DMS 273 (cell line): ENCODE data around the gene MYBPC3.

Experiments
- DNase-seq: peaks from one replicate; lab custom pipeline; 2025; ENCODE audit not compliant: unreplicated experiment; lab: John Stamatoyannopoulos, UW

The MYBPC3 gene

DNA sequence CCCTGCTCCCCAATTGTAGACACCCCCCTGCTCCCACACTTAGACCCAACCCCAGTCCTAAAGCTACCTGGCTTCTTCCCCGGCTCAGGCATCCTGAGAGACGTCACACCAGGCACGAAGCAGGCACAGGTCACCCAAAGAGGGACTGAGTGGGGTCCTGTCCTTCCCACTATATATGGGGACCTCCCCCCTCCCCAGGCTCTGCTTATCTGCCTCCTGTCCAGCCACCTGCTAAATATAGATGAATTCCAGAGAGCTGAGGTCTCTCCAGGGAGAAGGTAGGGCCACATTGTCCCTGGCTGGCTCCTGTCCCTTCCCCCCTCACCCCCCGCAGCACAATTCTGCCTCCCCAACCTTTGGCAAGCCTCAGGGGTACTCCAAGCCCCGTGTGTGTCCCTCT is at the start of gene MYBPC3:
Gene MYBPC3 (minus strand): TSS at position 147 of the 400 bp plus-strand sequence. CDS start 55 bp downstream, at position 92.
- no peak for DNase-seq

DNA sequence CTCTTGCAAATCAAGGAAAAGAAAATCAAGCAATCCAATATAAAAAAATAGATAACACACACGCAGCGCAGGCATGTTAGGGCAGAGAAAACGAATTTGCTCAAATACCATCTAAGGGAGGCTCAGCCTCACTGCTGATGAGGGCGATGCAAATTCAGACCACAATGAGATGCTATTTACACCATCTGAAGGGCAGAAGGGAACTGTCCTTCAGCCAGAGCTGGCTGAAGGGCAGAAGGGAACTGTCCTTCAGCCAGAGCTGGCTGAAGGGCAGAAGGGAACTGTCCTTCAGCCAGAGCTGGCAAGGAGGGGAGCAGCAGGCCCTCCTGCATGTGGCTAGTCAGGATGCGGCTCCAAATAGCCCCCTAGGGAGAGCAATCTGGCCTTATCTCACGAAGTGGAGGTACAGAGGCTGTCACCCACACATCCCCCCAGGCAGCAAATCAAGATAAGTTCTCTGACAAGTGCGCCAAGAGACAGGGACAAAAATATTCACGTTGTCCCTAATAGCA is 48.3 kb upstream of the MYBPC3 start:
- DNase-seq, result no peak

DNA sequence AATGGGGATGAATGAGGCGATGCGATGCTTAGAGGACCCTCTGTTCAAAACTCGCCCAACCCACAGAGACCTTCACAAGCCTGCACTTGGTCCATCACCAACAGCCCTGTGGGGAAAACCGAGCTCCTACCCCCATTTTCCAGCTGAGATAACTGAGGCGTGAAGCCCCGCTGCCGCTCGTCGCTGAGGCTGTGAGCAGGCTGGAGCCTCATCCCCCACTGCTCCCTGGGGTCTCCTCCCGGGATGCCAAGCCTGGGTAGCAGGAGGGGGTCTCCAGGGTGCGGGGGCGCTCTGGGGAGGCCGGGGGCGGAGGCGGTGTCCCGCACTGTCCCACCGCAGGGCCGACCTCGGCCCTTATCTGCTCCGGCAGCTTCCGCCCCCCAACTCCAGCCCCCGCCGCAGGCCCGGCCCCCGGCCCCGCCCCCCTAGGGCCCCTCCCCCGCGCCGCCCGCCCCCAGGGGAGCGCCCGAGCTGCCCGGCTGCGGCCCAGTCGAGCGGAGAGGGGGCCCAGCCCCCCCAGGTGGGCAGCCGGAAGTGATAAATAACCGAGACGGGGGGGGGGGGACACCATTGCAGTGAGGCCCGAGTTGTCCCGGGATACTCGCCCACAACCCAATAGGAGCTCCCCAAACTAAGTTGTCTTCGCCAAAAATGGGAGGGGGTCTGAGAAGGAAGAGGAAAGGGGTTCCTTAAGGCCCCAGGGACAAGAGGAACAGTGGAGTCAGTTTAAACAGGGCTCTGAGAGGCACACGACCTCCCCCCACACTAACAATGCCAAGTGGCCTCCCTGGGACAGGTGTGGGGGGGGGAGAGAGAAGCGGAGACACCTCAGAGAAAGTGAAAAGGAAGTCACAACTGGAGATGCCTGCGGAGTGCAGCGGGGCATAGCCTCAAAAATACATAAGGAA is 47.6 kb upstream of the MYBPC3 start:
- no peak for DNase-seq

DNA sequence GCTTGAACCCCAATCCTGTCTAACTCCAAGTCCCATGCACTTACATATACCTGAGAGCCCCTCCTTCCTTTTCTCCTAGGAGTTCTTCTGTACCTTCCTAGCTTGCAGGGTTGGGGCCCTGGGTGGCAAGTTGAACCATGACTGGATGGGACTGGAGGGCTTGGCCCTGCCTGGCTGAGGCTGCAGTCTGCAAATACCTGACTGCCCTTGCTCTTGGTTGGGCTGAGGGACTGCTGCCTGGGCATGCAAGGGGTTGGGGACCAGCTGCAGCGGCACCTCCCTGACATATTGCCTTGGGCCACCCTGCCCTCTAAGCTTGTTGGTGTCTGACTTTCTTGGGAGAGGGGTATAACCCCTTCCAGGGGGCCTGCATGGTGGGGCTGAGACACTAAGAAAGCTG is 46.0 kb upstream of the MYBPC3 start:
- DNase-seq, result no peak

DNA sequence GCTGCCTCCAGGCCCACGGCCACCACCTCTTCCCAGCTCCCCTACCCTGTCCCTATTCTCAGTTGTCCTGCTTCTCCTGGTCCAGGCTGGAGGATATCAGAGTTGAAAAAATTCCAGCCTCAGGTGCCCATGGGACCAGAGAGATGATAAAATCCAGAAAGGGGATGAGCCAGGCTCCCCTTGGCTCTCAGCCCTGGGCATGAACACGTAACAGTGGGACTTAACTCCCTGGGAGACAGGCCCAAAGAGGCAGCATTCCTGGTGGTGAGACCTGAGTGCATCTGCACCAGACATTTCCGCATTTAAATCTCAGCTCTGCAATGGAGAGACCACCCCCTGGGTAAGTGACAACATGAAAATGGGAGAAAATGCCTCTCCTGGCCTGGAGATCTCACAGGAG is 45.5 kb upstream of the MYBPC3 start:
- DNase-seq, result no peak

DNA sequence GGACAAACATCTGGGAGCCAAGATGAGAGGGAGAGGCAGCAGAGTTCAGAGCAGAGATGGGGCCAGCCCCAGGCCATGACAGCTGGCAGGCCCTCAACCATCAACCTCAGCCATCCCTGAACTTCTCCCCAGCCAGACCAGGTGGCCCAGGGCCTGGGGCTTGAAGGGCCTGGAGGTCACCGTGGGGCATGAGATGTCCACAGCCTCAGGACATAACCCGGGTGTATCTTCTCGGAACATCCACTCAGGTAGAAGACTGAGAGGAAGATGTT is 43.5 kb upstream of the MYBPC3 start:
- DNase-seq, result no peak

DNA sequence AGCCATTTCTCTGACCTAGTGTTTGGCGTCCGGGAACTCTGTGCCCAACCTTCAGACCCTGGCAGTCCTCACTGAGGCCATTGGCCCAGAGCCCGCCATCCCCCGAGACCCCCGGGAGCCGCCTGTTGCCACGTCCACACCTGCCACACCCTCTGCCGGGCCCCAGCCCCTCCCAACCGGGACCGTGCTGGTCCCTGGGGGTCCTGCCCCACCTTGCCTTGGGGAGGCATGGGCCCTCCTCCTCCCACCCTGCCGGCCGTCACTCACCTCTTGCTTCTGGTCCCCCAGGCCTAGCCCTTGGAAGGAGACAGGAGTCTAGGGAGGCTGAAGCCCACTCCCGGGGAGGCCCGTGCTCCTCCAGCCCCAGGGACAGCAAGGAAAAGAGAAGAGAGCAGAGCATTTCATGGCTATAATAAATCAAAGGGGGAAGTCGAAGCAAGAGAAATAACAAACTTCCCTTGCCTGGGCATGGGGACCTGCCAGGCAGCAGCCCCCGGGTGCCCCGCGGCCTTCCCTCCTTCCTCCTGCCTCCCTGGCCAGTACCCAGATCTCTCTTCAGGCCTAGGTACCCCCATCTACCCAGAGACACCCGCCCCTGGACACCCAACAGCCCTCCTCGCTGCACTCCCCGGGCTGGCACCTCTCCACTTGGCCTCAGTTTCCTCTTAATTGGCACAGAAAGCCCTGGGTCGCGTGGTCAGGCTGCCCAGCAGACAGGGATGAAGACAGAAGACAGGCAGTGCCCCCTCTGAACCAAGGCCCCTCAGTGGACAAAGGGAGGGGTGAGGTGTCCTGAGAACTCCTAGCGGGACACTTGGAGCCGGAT is 42.9 kb upstream of the MYBPC3 start:
- no peak for DNase-seq

DNA sequence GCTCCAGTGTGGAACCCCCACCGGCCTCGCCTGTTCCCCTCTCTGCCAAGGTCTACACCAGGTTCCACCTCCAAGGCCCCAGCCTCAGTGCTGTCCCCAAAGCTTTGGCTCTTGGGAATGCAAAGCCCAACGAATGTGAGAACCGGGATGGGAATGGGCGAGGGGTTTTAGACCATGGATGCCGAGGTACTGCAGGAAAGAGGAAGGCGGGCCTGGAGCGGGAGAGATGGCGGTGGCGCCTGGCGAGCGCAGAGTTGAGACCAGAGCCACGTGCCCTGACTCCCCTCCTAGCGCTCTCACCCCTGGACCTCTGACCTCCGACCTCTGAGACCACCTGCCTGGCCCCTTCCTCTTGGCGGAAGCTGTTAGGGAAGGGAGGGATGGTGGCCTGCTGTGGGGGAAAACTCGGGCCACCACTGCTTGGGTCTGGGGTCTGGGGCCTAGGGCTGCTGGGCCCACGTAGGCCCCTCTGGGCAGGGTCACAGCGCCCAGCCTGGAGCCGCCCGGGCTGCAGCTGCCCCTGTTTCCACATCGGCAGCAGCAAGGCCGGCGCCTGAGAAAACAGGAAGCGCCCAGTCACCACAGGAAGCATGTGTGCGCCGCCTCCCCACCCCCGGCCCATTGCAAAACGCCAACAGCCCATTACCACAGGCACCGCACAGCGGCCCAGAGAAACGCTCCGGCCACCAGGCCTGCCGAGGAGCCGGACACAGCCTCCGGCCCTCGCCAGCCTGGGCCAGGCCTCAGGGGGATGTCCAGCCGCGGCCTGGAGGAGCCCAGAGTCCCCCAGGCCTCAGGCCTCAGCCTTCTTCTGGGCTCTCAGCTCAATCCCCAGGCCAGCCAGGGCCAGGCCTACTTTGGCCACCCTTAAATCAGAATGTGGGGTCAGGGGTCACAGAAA is 42.1 kb upstream of the MYBPC3 start:
- no peak for DNase-seq

DNA sequence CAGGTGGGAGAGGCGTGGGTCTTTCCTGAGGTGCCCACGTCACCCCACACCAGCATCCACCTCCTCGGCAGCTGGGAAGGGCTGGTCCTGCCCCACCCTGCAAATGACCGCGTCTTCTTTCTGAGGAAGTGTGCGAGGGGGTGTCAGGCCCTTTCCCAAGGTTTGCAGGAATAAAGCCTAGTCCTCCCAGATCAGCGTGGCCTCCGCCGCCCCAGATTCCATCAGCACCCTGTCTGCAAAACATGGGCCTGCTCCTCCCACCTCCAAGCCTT is 41.5 kb upstream of the MYBPC3 start:
- no peak for DNase-seq

DNA sequence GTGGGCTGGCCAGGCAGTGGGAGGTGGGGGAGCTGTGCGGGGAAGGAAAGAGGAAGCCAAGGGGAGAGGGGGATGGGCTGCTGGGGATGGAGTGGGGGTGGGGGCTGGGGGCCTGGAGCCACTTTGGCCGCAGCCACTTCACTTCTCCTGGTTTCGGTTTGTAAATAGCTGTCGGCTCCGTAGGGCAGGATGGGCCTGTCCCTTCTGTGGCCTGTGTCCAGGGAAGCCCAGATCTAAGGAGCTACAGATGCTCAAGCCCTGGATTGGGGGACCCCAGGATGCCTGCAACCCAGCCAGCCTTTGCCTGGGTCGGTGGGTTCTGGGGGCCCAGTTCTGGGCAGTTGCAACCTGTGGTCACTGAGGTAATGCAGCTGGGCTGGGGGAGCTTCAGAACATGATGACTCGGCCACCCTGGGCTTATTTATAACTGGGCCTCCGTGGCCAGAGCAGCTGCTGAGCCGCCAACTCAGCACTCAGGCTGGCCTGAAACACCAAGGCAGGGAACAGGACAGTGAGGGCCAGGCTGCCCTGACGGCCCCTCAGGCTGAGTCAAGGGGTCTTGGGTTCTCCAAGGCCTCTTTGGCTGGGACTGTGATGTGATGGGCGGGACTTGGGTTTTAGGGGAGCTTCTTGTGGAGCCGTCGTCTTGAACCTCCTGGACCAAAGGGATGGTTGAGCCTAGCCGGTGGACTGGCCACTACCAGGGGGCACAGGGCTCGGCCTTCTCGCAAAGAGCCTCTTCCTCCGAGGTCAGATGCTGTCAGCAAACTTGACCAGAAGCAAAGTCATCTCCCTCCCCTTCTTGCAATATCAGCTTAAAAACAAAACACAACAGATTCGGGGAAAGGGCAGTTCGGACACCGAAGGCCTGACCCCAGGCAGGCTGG is 40.9 kb upstream of the MYBPC3 start:
- DNase-seq, result no peak

DNA sequence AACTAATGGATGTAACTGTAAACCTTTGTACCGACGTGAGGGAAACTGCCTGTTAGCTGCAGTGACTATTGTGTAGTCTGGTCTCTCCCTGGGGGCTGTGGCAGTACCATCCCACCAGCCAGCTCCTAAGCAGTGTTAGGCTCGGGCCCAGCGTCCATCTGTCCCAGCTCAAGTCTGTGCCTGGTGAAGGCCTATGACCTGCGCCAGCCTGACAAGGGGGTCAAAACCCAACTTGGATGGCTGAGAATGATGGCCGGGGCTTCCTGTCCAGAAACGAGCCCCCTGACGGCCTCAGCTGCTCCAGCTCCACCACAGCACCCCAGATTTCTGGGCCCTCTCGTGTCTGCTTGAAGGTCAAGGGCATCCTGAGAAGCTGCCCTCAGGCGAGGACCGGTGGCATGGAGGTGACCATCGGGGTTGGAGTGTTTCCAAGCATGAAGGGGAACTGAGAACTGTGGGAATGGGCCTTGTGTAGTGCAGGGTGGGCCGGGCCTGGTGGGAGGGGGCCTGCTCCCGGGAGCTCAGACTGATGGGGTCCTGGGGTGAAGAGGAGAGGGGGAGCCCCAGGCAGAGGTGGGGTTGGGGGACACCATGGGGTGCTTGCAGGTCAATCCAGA is 40.2 kb upstream of the MYBPC3 start:
- DNase-seq, result no peak

DNA sequence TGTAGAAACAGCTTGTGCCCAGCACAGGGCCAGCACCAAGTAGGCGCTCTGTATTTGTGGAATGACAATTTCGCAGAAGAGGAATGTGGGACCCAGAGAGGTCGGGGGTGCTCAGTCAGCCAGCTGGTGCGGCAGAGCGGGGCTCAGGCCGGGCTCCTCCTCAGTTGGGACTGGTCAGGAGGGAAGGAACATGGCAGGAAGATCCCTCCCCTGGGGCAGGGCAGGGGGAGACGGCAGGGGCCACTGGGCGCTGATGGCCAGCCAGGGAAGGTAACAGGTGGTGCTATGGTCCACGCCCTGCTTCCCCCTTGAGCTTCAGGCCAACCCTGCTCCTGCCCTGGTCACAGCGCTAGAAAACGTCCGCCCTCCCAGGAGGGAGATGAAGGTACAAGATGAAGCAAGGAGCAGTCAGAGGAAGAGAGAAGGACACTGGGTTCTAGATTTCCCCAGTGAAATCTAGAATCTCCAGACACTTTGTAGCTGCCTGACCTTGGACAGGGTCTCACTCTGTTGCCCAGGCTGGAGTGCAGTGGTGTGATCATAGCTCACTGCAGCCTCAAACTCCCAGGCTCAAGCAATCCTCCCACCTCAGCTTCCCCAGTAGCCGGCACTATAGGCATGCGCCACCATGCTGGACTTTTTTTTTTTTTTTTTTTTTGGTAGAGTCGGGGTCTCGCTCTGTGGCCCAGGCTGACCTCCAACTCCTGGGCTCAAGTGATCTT is 39.4 kb upstream of the MYBPC3 start:
- DNase-seq, result no peak

DNA sequence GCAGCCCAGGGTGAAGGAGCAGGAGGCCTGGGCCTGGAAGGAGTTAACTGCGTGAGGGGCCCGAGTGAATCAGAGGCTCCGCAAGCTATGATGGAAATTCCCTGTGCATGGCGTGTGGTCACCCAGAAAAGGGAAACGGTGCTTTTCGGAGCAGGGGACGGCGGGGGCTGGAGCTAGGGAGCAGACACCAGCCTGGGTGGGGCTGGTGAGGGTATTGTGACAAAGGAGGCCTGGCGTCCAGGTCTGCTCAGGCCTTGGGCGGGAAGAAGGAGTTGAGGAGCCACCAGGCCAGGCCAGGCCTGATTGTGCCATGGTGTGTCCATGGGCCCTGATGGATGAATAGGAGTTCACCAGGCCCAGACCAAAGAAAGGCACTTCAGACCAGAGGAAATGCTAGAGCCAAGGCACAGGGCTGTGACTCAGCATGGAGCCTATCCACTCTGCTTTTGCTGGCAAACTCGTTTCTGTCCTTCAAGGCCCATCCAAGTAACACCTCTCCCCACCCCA is 38.6 kb upstream of the MYBPC3 start:
- DNase-seq, result no peak

DNA sequence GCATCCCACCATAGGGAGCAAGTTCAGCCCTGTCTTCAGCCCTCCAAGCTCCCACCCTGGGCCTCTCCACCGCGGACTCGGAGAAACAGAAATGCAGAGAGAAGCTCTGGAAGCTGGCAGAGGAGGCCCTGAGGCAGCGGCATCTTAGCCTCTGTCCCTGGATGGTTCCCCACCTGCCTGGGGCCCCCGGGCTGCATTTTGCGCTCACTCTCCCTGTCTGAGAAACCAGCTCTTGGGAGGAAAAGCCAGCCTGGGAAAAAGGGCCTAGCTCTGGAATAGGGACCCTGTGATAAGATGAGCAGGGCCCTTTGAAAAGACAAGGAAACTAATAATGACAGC is 37.9 kb upstream of the MYBPC3 start:
- no peak for DNase-seq

DNA sequence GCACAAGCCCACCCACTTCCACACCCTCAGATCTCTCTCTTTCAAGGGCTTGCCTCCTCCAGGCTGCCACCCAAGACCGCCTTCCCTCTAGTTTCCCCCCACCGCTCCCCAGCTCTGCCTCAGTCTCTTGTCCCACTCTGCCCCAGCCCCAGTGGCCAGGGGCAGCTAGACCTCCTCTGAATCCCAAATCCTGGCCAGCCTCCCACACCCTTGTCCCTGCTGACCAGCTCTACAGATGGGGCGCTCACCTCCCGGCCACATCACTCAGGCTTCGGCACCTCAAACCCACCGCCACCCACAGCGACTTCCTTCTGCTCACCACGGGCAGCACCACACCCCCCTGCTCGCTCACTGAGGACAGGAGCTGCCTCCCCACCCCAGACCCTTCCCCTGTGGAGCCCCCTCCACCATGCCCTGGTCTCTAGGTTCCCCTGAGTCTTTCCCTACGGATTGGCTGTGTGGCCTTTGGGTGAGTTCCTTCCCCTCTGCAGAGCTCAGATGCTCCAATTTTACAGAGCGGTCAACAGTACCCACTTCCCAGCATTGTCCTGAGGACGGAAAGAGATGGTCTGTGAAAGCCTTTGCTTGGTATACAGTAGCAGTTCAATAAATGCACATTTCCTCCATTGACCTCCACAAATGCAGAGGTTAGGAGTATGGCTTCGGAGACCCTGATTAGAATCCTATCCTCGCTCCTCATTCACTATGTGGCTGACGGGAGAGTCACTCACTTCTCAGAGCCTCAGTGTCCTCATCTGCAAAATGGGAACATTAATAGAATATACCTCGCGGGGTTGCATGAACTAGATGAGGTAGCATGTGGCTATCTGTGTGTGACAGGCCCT is 37.3 kb upstream of the MYBPC3 start:
- DNase-seq, result no peak

DNA sequence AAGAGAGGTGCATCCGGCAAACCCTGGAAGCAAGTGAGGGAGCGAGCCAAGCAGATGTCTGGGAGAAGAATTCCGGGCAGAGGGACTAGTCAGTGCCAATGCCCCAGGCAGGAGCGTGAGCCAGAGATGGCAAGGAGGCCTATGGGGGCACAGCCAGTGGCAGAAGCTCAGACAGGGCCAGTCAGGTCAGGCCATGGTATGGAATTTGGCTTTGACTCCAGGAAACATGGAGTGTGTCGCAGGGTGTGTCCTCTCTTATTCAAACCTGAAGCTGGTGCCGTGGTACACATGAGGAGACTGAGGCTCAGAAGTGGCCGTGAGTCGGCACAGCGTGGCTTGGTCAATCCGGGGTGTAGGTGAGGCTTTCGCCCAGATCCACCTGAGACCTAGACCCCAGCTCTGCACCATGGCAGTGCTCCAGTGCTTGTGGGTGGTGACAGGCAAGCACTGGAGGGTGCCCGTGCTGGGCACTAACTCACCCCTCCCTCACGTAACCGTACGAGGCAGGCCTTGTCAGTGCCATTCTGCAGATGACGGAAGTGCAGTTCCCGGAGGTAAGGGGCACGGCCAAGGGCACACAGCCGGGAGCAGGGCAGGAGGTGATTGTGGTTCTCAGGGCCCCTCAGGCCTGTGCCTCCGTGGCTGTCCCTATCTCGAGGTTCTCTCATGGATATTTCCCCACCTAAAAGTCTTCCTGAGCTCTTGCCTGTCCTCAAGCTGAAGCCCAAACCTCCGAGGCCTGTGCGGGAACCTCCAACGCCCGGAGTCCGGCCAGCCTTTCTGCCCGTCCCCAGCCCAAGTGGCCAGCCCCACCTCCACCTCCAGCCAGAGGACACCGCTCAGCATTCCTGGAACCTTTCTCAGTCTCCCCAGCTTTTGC is 36.4 kb upstream of the MYBPC3 start:
- DNase-seq, result no peak

DNA sequence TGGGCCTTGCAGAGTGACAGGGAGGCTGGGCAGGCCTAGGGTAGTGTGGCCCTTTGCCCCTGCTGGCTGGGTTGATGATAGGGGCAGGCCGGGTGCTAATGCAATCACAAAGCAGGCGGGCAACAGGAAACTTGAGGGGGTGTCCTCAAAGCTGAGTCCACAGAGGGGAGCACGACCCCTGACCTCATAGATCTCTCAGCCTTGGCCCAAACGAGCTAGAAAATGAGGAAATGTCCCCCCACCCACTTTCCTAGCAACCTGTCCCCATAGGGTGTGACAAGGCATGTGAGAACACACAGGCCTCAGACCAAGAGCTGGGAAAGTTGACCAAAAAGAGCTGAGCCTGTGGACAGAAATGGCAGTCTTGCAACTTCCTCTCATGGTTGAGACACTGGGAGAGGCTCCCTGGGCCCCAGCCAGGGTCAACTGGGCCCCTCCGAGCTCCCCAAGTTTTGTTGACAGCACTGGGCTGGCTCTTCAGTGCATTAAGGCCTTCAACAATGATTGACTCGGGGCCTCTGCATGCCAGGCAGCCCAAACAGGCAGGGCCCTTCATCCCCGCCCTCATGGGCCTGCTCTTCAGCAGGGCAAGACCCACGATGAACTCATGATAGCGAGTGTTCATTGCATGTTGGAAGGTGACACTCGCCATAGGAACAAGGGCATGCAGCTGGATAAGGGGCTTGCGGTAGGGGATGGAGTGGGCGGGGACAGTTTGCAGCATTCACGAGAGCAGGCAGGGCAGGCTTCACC is 35.6 kb upstream of the MYBPC3 start:
- no peak for DNase-seq
